ENCODE measurements around the gene TBCE.

GRCh38 chr1:235460770-235461169 is 93.5 kb downstream of the TBCE start:
- TF ChIP-seq, protein P1, sequence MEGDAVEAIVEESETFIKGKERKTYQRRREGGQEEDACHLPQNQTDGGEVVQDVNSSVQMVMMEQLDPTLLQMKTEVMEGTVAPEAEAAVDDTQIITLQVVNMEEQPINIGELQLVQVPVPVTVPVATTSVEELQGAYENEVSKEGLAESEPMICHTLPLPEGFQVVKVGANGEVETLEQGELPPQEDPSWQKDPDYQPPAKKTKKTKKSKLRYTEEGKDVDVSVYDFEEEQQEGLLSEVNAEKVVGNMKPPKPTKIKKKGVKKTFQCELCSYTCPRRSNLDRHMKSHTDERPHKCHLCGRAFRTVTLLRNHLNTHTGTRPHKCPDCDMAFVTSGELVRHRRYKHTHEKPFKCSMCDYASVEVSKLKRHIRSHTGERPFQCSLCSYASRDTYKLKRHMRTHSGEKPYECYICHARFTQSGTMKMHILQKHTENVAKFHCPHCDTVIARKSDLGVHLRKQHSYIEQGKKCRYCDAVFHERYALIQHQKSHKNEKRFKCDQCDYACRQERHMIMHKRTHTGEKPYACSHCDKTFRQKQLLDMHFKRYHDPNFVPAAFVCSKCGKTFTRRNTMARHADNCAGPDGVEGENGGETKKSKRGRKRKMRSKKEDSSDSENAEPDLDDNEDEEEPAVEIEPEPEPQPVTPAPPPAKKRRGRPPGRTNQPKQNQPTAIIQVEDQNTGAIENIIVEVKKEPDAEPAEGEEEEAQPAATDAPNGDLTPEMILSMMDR (conservative IDR thresholded peaks at IDR 0.05 in 1 of 2, IDR thresholded peaks at IDR 0.05 in 1 of 2; ENCODE audit: extremely low read depth in 1 of 2, insufficient read depth in 1 of 2, low read depth in 1 of 2, low read length in 2 of 2), result no peak
- TF ChIP-seq EZH2 (IDR thresholded peaks at IDR 0.05; ENCODE audit: borderline replicate concordance, low read length), result no peak
